HCT116 (cell line): ENCODE measurements around the gene POP4. TPM values are rescaled to one million over a fixed set of nuclear protein-coding genes. Genes with fewer than 3 reads are reported as not detected.

Source experiments
- ATAC-seq: fragments of 200-7000 bp; cut with Tn5 transposase; 2 replicates; pipeline ENCODE4 v1.9.1; 2020; ENCODE audit warnings: mild to moderate bottlenecking, moderate library complexity
- BruUV-seq: library from RNA; stranded (reverse); fragments of 400-500 nt; replicated peaks from 2 replicates; lab custom pipeline; 2021; lab: Mats Ljungman, UMichigan
- CTCF ChIA-PET: fragments of 300-600 bp; sonication (Branson Sonifier 250); formaldehyde crosslinking; loops from one replicate; lab custom pipeline; 2021; ENCODE audit warnings: antibody characterized with exemption; lab: Charles Lee
- POLR2A ChIA-PET: fragments of 300-600, 350-600 bp; sonication (Branson Sonifier 250); formaldehyde crosslinking; loops from one replicate; lab custom pipeline; 2021; ENCODE audit warnings: antibody characterized with exemption; lab: Charles Lee
- RAD21 ChIA-PET, 2 experiments: fragments of 300-600 bp; sonication (Branson Sonifier 250); formaldehyde crosslinking; loops; one replicate each; lab custom pipeline; 2023; ENCODE audit warnings: low total read pairs in 2 of 2; ENCODE audit not compliant: uncharacterized antibody in 2 of 2, unreplicated experiment in 2 of 2, low non-redundant PET in 1 of 2; lab: Charles Lee
- DNase-seq: peaks from one replicate; pipeline ENCODE4 v3.0.0-alpha.2; 2010; ENCODE audit warnings: low read depth, low spot score
- H2AFZ ChIP-seq: fragments of 200-600 bp; shearing (Covaris generic), sonication (generic); 2 replicates; pipeline ENCODE4 v1.6.1; 2017; ENCODE audit warnings: low read depth, mixed run types, mixed read lengths, antibody characterized with exemption, low read length; ENCODE audit not compliant: poor library complexity, severe bottlenecking
- H3K27ac ChIP-seq: 2 replicates; pipeline ENCODE4 v1.5.1; 2012; ENCODE audit warnings: low read depth, low read length
- H3K27me3 ChIP-seq: fragments of 200-600 bp; sonication (generic); 2 replicates; pipeline ENCODE4 v1.6.1; 2016; ENCODE audit warnings: mixed run types, low read length, mixed read lengths; ENCODE audit not compliant: insufficient read depth
- H3K36me3 ChIP-seq, 2 experiments: fragments of 200-500 bp in 1 of 2; fragments of 200-600 bp in 1 of 2; sonication (Bioruptor generic) in 1 of 2; sonication (generic) in 1 of 2; 2 replicates each; pipeline versions ENCODE4 v1.5.1 to v1.6.1; 2014 to 2016; ENCODE audit warnings: low read length in 2 of 2, inconsistent platforms in 1 of 2, mixed read lengths in 1 of 2, mixed run types in 1 of 2; ENCODE audit not compliant: insufficient read depth in 2 of 2, control insufficient read depth in 1 of 2
- H3K4me1 ChIP-seq, 2 experiments: fragments of 200-600 bp in 1 of 2; sonication (generic) in 1 of 2; 2 replicates each; pipeline versions ENCODE4 v1.5.1 to v1.6.1; 2012 to 2017; ENCODE audit warnings: low read length in 2 of 2, inconsistent platforms in 1 of 2, mild to moderate bottlenecking in 1 of 2, mixed read lengths in 1 of 2, mixed run types in 1 of 2, moderate library complexity in 1 of 2; ENCODE audit not compliant: insufficient read depth in 2 of 2, control insufficient read depth in 1 of 2
- H3K4me2 ChIP-seq: fragments of 200-600 bp; sonication (generic); 2 replicates; pipeline ENCODE4 v1.6.1; 2017; ENCODE audit warnings: mixed run types, low read length, mixed read lengths
- H3K4me3 ChIP-seq, 2 experiments: fragments of 200-600 bp in 1 of 2; sonication (generic) in 1 of 2; replicated peaks in 1 of 2; 2 replicates each; pipeline ENCODE4 v1.5.1; 2011 to 2016; ENCODE audit warnings: low read length in 2 of 2, control low read depth in 1 of 2, low read depth in 1 of 2, mild to moderate bottlenecking in 1 of 2, mixed read lengths in 1 of 2, mixed run types in 1 of 2
- H3K79me2 ChIP-seq: fragments of 200-600 bp; sonication (generic); 2 replicates; pipeline ENCODE4 v1.6.1; 2017; ENCODE audit warnings: mild to moderate bottlenecking, mixed run types, low read length, moderate library complexity, mixed read lengths; ENCODE audit not compliant: insufficient read depth
- H3K9ac ChIP-seq: fragments of 200-600 bp; sonication (generic); 2 replicates; pipeline ENCODE4 v1.6.1; 2016; ENCODE audit warnings: low read length, mixed read lengths
- H3K9me2 ChIP-seq: fragments of 200-600 bp; sonication (generic), shearing (Covaris generic); 2 replicates; pipeline ENCODE4 v1.6.1; 2017; ENCODE audit warnings: mixed run types, mild to moderate bottlenecking, moderate library complexity; ENCODE audit not compliant: insufficient read depth
- H3K9me3 ChIP-seq, 2 experiments: fragments of 200-500 bp in 1 of 2; fragments of 200-600 bp in 1 of 2; sonication (Bioruptor generic) in 1 of 2; sonication (generic) in 1 of 2; 2 replicates each; pipeline ENCODE4 v1.6.1; 2014 to 2017; ENCODE audit warnings: low read length in 2 of 2, mixed read lengths in 2 of 2, inconsistent platforms in 1 of 2, low read depth in 1 of 2, mild to moderate bottlenecking in 1 of 2, mixed run types in 1 of 2, moderate library complexity in 1 of 2; ENCODE audit not compliant: control insufficient read depth in 1 of 2, insufficient read depth in 1 of 2
- H4K20me1 ChIP-seq: fragments of 200-600 bp; sonication (generic), shearing (Covaris generic); 2 replicates; pipeline ENCODE4 v1.6.1; 2017; ENCODE audit warnings: mixed run types, mild to moderate bottlenecking, moderate library complexity; ENCODE audit not compliant: insufficient read depth
- ATF3 ChIP-seq: IDR thresholded peaks from 2 replicates; pipeline ENCODE4 v1.6.1; 2012
- CBX3 ChIP-seq: IDR thresholded peaks from 2 replicates; pipeline ENCODE4 v1.6.1; 2012; ENCODE audit warnings: low read depth
- CEBPB ChIP-seq: IDR thresholded peaks from 2 replicates; pipeline ENCODE4 v1.6.1; 2012; ENCODE audit warnings: low read depth
- ELF1 ChIP-seq: IDR thresholded peaks from 2 replicates; pipeline ENCODE4 v1.6.1; 2012; ENCODE audit warnings: low read depth, borderline replicate concordance
- EZH2 ChIP-seq: fragments of 200-600 bp; sonication (generic); IDR thresholded peaks from 2 replicates; pipeline ENCODE4 v1.6.1; 2017; ENCODE audit warnings: antibody characterized with exemption, mixed run types
- EZH2phosphoT487 ChIP-seq: fragments of 200-600 bp; IDR thresholded peaks from 2 replicates; pipeline ENCODE4 v1.6.1; 2018; ENCODE audit warnings: antibody characterized with exemption, borderline replicate concordance
- FOSL1 ChIP-seq: IDR thresholded peaks from 2 replicates; pipeline ENCODE4 v1.6.1; 2012; ENCODE audit warnings: low read depth
- JUND ChIP-seq: IDR thresholded peaks from 2 replicates; pipeline ENCODE4 v1.6.1; 2012
- POLR2AphosphoS5 ChIP-seq: IDR thresholded peaks from 2 replicates; pipeline ENCODE4 v1.6.1; 2011; ENCODE audit warnings: mild to moderate bottlenecking, low read depth, low read length, moderate library complexity
- SIN3A ChIP-seq: IDR thresholded peaks from 2 replicates; pipeline ENCODE4 v1.6.1; 2012; ENCODE audit warnings: low read depth
- SP1 ChIP-seq: IDR thresholded peaks from 2 replicates; pipeline ENCODE4 v1.6.1; 2012; ENCODE audit warnings: low read depth
- TCF7L2 ChIP-seq: IDR thresholded peaks from 2 replicates; pipeline ENCODE4 v1.7.0; 2011; ENCODE audit warnings: borderline replicate concordance, inconsistent platforms; ENCODE audit not compliant: insufficient read depth, insufficient read length; ENCODE audit errors: extremely low read depth
- YY1 ChIP-seq: IDR thresholded peaks from 2 replicates; pipeline ENCODE4 v1.6.1; 2011; ENCODE audit warnings: low read length, low read depth, moderate library complexity, mild to moderate bottlenecking; ENCODE audit not compliant: insufficient replicate concordance; ENCODE audit errors: extremely low read depth
- ZBTB33 ChIP-seq: IDR thresholded peaks from 2 replicates; pipeline ENCODE4 v1.6.1; 2011; ENCODE audit warnings: mild to moderate bottlenecking, low read length, moderate library complexity; ENCODE audit not compliant: insufficient replicate concordance; ENCODE audit errors: extremely low read depth
- ZFX ChIP-seq: fragments of 450-650 bp; IDR thresholded peaks from 2 replicates; pipeline ENCODE4 v1.6.1; 2017
- intact Hi-C: fragments of 100-400 bp; cut with micrococcal nuclease; formaldehyde crosslinking; loops from 2 replicates; pipeline ENCODE4 v1.10.0; 2022
- total RNA-seq: library from RNA; stranded (reverse); gene quantifications from one replicate; pipeline ENCODE4 v1.2.1, GENCODE V29; 2021; ENCODE audit not compliant: unreplicated experiment
- TF ChIP-seq, protein P1 (sequence below): IDR thresholded peaks from 2 replicates; pipeline ENCODE4 v1.6.1; 2012; ENCODE audit warnings: low read depth

Gene POP4
- total RNA-seq, 1 experiment from 2014 or later: 61.2 TPM

- ChIA-PET CTCF (no interaction called here), RAD21 (no interaction called here), POLR2A (no interaction called here)
- Histone ChIP-seq H3K27me3 (peaks cover 47% of the 10 kb centered on the region), H3K9me3 (no peaks in the 10 kb centered on the region), H3K4me2 (no peak overlapping the region), H3K27ac (no peak overlapping the region), H3K36me3 (no peaks in the 10 kb centered on the region), H3K9me2 (no peaks in the 10 kb centered on the region), H3K4me1 (no peaks in the 10 kb centered on the region), H2AFZ (no peak overlapping the region), H3K4me3 (no peak overlapping the region), H3K79me2 (no peaks in the 10 kb centered on the region), H3K9ac (no peak overlapping the region), H4K20me1 (no peaks in the 10 kb centered on the region)
- no TSS peak for BruUV-seq
- intact Hi-C loops: no loop called here
- DNase-seq (no peak), ATAC-seq (no peak)
- TF ChIP-seq CBX3: no peak
- TF ChIP-seq FOSL1: no peak
- no peak for TF ChIP-seq ELF1
- no peak for TF ChIP-seq YY1
- TF ChIP-seq SIN3A: no peak
- no peak for TF ChIP-seq ATF3
- TF ChIP-seq EZH2phosphoT487: no peak
- no peak for TF ChIP-seq CEBPB
- TF ChIP-seq, protein P1, sequence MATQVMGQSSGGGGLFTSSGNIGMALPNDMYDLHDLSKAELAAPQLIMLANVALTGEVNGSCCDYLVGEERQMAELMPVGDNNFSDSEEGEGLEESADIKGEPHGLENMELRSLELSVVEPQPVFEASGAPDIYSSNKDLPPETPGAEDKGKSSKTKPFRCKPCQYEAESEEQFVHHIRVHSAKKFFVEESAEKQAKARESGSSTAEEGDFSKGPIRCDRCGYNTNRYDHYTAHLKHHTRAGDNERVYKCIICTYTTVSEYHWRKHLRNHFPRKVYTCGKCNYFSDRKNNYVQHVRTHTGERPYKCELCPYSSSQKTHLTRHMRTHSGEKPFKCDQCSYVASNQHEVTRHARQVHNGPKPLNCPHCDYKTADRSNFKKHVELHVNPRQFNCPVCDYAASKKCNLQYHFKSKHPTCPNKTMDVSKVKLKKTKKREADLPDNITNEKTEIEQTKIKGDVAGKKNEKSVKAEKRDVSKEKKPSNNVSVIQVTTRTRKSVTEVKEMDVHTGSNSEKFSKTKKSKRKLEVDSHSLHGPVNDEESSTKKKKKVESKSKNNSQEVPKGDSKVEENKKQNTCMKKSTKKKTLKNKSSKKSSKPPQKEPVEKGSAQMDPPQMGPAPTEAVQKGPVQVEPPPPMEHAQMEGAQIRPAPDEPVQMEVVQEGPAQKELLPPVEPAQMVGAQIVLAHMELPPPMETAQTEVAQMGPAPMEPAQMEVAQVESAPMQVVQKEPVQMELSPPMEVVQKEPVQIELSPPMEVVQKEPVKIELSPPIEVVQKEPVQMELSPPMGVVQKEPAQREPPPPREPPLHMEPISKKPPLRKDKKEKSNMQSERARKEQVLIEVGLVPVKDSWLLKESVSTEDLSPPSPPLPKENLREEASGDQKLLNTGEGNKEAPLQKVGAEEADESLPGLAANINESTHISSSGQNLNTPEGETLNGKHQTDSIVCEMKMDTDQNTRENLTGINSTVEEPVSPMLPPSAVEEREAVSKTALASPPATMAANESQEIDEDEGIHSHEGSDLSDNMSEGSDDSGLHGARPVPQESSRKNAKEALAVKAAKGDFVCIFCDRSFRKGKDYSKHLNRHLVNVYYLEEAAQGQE: no peak
- no peak for TF ChIP-seq JUND
- TF ChIP-seq ZBTB33: no peak
- TF ChIP-seq ZFX: no peak
- TF ChIP-seq POLR2AphosphoS5: no peak
- TF ChIP-seq SP1: no peak
- TF ChIP-seq TCF7L2: no peak
- no peak for TF ChIP-seq EZH2
Measured at GRCh38 chr19:29581398-29581797, 24.7 kb upstream of the POP4 start.
